SHP77 treated with DMSO at 0.1 percent for 48 hours (cell line): ENCODE data around the gene ST14.
"Not testable (repeated sequence)": the region's sequence is repeated elsewhere in the genome, so short reads cannot be mapped to it uniquely, and the experiment has no call there.

Source experiments
- DNase-seq: peaks from one replicate; lab custom pipeline; 2025; lab: John Stamatoyannopoulos, UW

ST14 gene

GRCh38 chr11:130209954-130210854, 50.6 kb downstream of the ST14 start:
- DNase-seq, result no peak

GRCh38 chr11:130211144-130211543, 51.6 kb downstream of the ST14 start:
- no peak for DNase-seq

- DNase-seq, result no peak
These were observed 52.3 kb downstream of the ST14 start for GRCh38 chr11:130211781-130212401.

GRCh38 chr11:130212431-130212961, 52.9 kb downstream of the ST14 start:
- DNase-seq, result no peak

- DNase-seq, result no peak
These were observed 53.8 kb downstream of the ST14 start for GRCh38 chr11:130213143-130213978.

- no peak for DNase-seq
These were observed 54.3 kb downstream of the ST14 start for GRCh38 chr11:130213979-130214281.

GRCh38 chr11:130214861-130215530, 55.4 kb downstream of the ST14 start:
- DNase-seq, result no peak

GRCh38 chr11:130215531-130216220, 56.1 kb downstream of the ST14 start:
- no peak for DNase-seq

- no peak for DNase-seq
These were observed 56.6 kb downstream of the ST14 start for GRCh38 chr11:130216221-130216550.

- DNase-seq, result no peak
These were observed 57.1 kb downstream of the ST14 start for GRCh38 chr11:130216591-130217132.

- no peak for DNase-seq
These were observed 57.8 kb downstream of the ST14 start for GRCh38 chr11:130217133-130218031.

- DNase-seq, result no peak
These were observed 59.0 kb downstream of the ST14 start for GRCh38 chr11:130218501-130219070.

GRCh38 chr11:130219148-130219547, 59.6 kb downstream of the ST14 start:
- DNase-seq, result no peak

GRCh38 chr11:130220311-130221035, 60.9 kb downstream of the ST14 start:
- no peak for DNase-seq

- DNase-seq, result no peak
These were observed 63.8 kb downstream of the ST14 start for GRCh38 chr11:130223291-130223971.

- no peak for DNase-seq
These were observed 67.8 kb downstream of the ST14 start for GRCh38 chr11:130227373-130227772.

GRCh38 chr11:130233486-130233885, 73.9 kb downstream of the ST14 start:
- not testable (repeated sequence) for DNase-seq

GRCh38 chr11:130233888-130234287, 74.3 kb downstream of the ST14 start:
- not testable (repeated sequence) for DNase-seq
